SK-N-SH (cell line): ENCODE data around the gene TSHZ2. TPM values are rescaled to one million over a fixed set of nuclear protein-coding genes. Genes with fewer than 3 reads are reported as not detected.

Source experiments
- CTCF ChIA-PET: fragments of 300-600, 350-600 bp; formaldehyde crosslinking; extraction: SDS; loops from one replicate; lab custom pipeline; 2021; lab: Yijun Ruan, JAX
- POLR2A ChIA-PET: fragments of 350-600 bp; sonication (Branson Sonifier 250); formaldehyde crosslinking; extraction: SDS; loops from one replicate; lab custom pipeline; 2020; ENCODE audit warnings: antibody characterized with exemption, inconsistent platforms; lab: Yijun Ruan, JAX
- DNase-seq: peaks from one replicate; pipeline ENCODE4 v3.0.0; 2012
- H2AFZ ChIP-seq: fragments of 200-600 bp; sonication (generic); 2 replicates; pipeline ENCODE4 v1.8.1; 2016; ENCODE audit warnings: antibody characterized with exemption, mild to moderate bottlenecking, low read depth
- H3F3A ChIP-seq: fragments of 200-600 bp; sonication (generic); replicated peaks from 2 replicates; pipeline ENCODE3; 2016; ENCODE audit warnings: antibody characterized with exemption, mild to moderate bottlenecking; ENCODE audit not compliant: insufficient read depth
- H3K27ac ChIP-seq, 2 experiments: fragments of 200-500 bp in 1 of 2; fragments of 200-600 bp in 1 of 2; sonication (Bioruptor generic) in 1 of 2; sonication (generic), shearing (Covaris generic) in 1 of 2; 2 replicates each; pipeline versions ENCODE4 v1.5.1 to v1.6.1; 2014 to 2016; ENCODE audit warnings: low read depth in 2 of 2, inconsistent platforms in 1 of 2, low read length in 1 of 2, mild to moderate bottlenecking in 1 of 2, mixed read lengths in 1 of 2
- H3K27me3 ChIP-seq: fragments of 200-600 bp; sonication (generic), shearing (Covaris generic); 2 replicates; pipeline ENCODE4 v1.6.1; 2016; ENCODE audit warnings: mixed run types; ENCODE audit not compliant: insufficient read depth
- H3K36me3 ChIP-seq, 2 experiments: fragments of 200-500 bp in 1 of 2; fragments of 200-600 bp in 1 of 2; sonication (Bioruptor generic) in 1 of 2; sonication (generic) in 1 of 2; replicated peaks in 1 of 2; 2 replicates each; pipeline versions ENCODE3 to v1.5.1; 2014 to 2016; ENCODE audit warnings: low read length in 1 of 2, mild to moderate bottlenecking in 1 of 2; ENCODE audit not compliant: insufficient read depth in 2 of 2, control insufficient read depth in 1 of 2
- H3K4me1 ChIP-seq, 2 experiments: fragments of 200-500 bp in 1 of 2; fragments of 200-600 bp in 1 of 2; sonication (Bioruptor generic) in 1 of 2; sonication (generic), shearing (Covaris generic) in 1 of 2; 2 replicates each; pipeline versions ENCODE4 v1.5.1 to v1.6.1; 2014 to 2016; ENCODE audit warnings: low read depth in 1 of 2, low read length in 1 of 2, mixed run types in 1 of 2; ENCODE audit not compliant: insufficient read depth in 2 of 2, control insufficient read depth in 1 of 2
- H3K4me2 ChIP-seq: fragments of 200-600 bp; sonication (generic), shearing (Covaris generic); 2 replicates; pipeline ENCODE4 v1.6.1; 2017; ENCODE audit warnings: mixed run types
- H3K4me3 ChIP-seq, 2 experiments: fragments of 200-500 bp in 1 of 2; fragments of 200-600 bp in 1 of 2; sonication (Bioruptor generic) in 1 of 2; sonication (generic), shearing (Covaris generic) in 1 of 2; 2 replicates each; pipeline versions ENCODE4 v1.5.1 to v1.8.1; 2014 to 2016; ENCODE audit warnings: low read depth in 2 of 2, inconsistent platforms in 1 of 2, low read length in 1 of 2, mild to moderate bottlenecking in 1 of 2, mixed read lengths in 1 of 2, moderate library complexity in 1 of 2
- H3K79me2 ChIP-seq: fragments of 200-600 bp; sonication (generic); 2 replicates; pipeline ENCODE4 v1.8.1; 2017; ENCODE audit warnings: mild to moderate bottlenecking; ENCODE audit not compliant: insufficient read depth
- H3K9ac ChIP-seq: fragments of 200-600 bp; sonication (generic); 2 replicates; pipeline ENCODE4 v1.6.1; 2017; ENCODE audit warnings: mixed run types
- H3K9me2 ChIP-seq: fragments of 200-600 bp; sonication (generic); 2 replicates; pipeline ENCODE4 v1.6.1; 2017; ENCODE audit warnings: mixed run types
- H3K9me3 ChIP-seq: fragments of 200-600 bp; sonication (generic); 2 replicates; pipeline ENCODE4 v1.6.1; 2017; ENCODE audit warnings: mixed run types, mild to moderate bottlenecking, moderate library complexity
- H4K20me1 ChIP-seq: fragments of 200-600 bp; sonication (generic); 2 replicates; pipeline ENCODE4 v1.6.1; 2017; ENCODE audit warnings: mild to moderate bottlenecking, mixed run types; ENCODE audit not compliant: insufficient read depth
- EZH2phosphoT487 ChIP-seq: fragments of 200-600 bp; sonication (generic); IDR thresholded peaks from 2 replicates; pipeline ENCODE4 v1.6.1; 2017; ENCODE audit warnings: low read depth, mixed run types, mild to moderate bottlenecking, antibody characterized with exemption, moderate library complexity, borderline replicate concordance
- FOXM1 ChIP-seq: IDR thresholded peaks from 2 replicates; pipeline ENCODE4 v1.4.0; 2012; ENCODE audit warnings: low read depth, mild to moderate bottlenecking
- GABPA ChIP-seq: IDR thresholded peaks from 2 replicates; pipeline ENCODE4 v1.4.0; 2012; ENCODE audit warnings: low read depth, mild to moderate bottlenecking
- GATA2 ChIP-seq: sonication (generic); formaldehyde crosslinking; IDR thresholded peaks from 2 replicates; pipeline ENCODE4 v1.5.0; 2020; ENCODE audit warnings: mild to moderate bottlenecking, missing genetic modification reagents
- MEF2A ChIP-seq: IDR thresholded peaks from 2 replicates; pipeline ENCODE4 v1.4.0; 2012; ENCODE audit warnings: low read depth, borderline replicate concordance
- NFIC ChIP-seq: IDR thresholded peaks from 2 replicates; pipeline ENCODE4 v1.4.0; 2012; ENCODE audit warnings: borderline replicate concordance
- POLR2AphosphoS5 ChIP-seq: IDR thresholded peaks from 2 replicates; pipeline ENCODE4 v1.6.1; 2012; ENCODE audit warnings: low read depth, low read length
- RAD21 ChIP-seq: IDR thresholded peaks from 2 replicates; pipeline ENCODE4 v1.6.1; 2012; ENCODE audit warnings: mild to moderate bottlenecking, low read length
- RFX5 ChIP-seq: IDR thresholded peaks from 2 replicates; pipeline ENCODE4 v1.6.1; 2012; ENCODE audit warnings: mild to moderate bottlenecking, improper control_type of control experiment, low read length
- WGBS: methylation state at CpG from one replicate; pipeline ENCODE4 v1.1.6; 2017; ENCODE audit warnings: low lambda C conversion rate; 5-methylcytosine and 5-hydroxymethylcytosine counted together
- polyA plus RNA-seq, 3 experiments: library from polyadenylated mRNA; depleted of rRNA; stranded (reverse); fragments of >200 nt; gene quantifications; 2 replicates each; pipeline ENCODE4 v1.2.3, GENCODE V29; 2012
- TF ChIP-seq, protein P1 (sequence below): IDR thresholded peaks from 2 replicates; pipeline ENCODE4; 2012
- TF ChIP-seq, protein P2 (sequence below): IDR thresholded peaks from 2 replicates; pipeline ENCODE4 v1.4.0; 2012; ENCODE audit warnings: low read depth, borderline replicate concordance
- TF ChIP-seq, protein P3 (sequence below): IDR thresholded peaks from 2 replicates; pipeline ENCODE4 v1.4.0; 2012; ENCODE audit warnings: low read depth, borderline replicate concordance

The TSHZ2 gene
- polyA plus RNA-seq, 1 of the 3 experiments (the other 2 are of a cell fraction) = 0.13 TPM

DNA sequence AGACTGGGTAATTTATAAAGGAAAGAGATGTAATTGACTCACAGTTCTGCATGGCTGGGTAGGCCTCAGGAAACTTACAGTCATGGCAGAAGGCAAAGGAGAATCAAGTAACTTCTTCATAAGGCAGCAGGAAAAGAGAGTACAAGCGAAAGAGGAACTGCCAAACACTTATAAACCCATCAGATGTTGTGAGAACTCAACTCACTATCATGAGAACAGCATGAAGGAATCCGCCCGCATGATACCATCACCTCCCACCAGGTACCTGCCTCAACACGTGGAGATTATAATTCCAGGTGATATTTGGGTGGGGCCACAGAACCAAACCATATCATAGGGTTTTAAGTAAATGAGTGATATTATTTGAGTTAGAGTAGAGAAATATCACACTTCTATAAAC, 189.3 kb downstream of the TSHZ2 start:
- H3K9me2 ChIP-seq = no peaks in the 10 kb centered on the region
- no peaks in the 10 kb centered on the region for H4K20me1 ChIP-seq
- CTCF ChIA-PET = no interaction called here
- no peak for TF ChIP-seq MEF2A
- TF ChIP-seq POLR2AphosphoS5 = no peak
- TF ChIP-seq, protein P1, sequence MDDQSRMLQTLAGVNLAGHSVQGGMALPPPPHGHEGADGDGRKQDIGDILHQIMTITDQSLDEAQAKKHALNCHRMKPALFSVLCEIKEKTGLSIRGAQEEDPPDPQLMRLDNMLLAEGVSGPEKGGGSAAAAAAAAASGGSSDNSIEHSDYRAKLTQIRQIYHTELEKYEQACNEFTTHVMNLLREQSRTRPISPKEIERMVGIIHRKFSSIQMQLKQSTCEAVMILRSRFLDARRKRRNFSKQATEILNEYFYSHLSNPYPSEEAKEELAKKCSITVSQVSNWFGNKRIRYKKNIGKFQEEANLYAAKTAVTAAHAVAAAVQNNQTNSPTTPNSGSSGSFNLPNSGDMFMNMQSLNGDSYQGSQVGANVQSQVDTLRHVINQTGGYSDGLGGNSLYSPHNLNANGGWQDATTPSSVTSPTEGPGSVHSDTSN = no peak
- no peak for TF ChIP-seq RFX5
- no peak for TF ChIP-seq FOXM1
- TF ChIP-seq NFIC = no peak
- TF ChIP-seq GABPA = no peak
- TF ChIP-seq RAD21 = no peak
- no peak for TF ChIP-seq GATA2 (CRISPR knock-in tag)
- TF ChIP-seq, protein P2, sequence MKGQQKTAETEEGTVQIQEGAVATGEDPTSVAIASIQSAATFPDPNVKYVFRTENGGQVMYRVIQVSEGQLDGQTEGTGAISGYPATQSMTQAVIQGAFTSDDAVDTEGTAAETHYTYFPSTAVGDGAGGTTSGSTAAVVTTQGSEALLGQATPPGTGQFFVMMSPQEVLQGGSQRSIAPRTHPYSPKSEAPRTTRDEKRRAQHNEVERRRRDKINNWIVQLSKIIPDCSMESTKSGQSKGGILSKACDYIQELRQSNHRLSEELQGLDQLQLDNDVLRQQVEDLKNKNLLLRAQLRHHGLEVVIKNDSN = no peak
- 63% methylated on average over 4 of the region's 4 CpGs for WGBS
- H3K9me3 ChIP-seq = no peaks in the 10 kb centered on the region
- no peaks in the 10 kb centered on the region; a peak in 1 of 4 replicates for H3K4me1 ChIP-seq
- H3K4me3 ChIP-seq = no peak overlapping the region
- no peaks in the 10 kb centered on the region for H3F3A ChIP-seq
- no peak overlapping the region for H3K9ac ChIP-seq
- H3K36me3 ChIP-seq = no peaks in the 10 kb centered on the region
- no peak overlapping the region for H3K27ac ChIP-seq
- no peak overlapping the region for H2AFZ ChIP-seq
- no peak for DNase-seq
- POLR2A ChIA-PET = no interaction called here
- no peak overlapping the region for H3K4me2 ChIP-seq
- H3K27me3 ChIP-seq = no peaks in the 10 kb centered on the region
- H3K79me2 ChIP-seq = no peaks in the 10 kb centered on the region

DNA sequence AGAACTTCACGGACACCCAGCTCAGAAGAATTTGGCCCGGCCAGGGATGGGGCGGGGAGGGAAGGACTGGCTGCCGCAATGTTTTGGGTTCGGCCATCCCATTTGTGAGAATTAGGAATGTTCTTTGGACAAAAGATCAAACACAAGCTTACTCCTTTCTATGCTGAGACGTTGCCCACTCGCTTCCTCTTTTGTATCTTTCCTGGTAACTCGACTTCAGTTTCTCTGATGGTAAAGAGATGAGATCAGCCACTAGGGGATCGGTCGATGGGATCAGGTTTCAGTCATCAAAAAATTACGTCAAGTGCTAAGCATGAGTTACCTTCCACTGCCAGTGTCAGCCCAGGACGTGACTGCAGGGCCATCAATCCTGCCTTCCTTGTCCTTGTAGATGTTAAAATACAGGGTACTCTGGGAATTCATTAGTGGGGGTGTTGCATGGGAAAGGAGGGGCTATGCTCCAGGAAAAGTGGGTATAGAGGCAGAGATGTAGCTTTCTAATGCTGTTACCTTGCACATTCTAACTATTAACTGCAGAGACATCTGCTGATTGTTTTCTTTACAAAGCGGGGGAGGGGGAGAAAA, 190.2 kb downstream of the TSHZ2 start:
- H3K27me3 ChIP-seq = no peaks in the 10 kb centered on the region
- no peaks in the 10 kb centered on the region for H3F3A ChIP-seq
- no peaks in the 10 kb centered on the region for H3K9me3 ChIP-seq
- POLR2A ChIA-PET = no interaction called here
- H3K9me2 ChIP-seq = no peaks in the 10 kb centered on the region
- H3K4me1 ChIP-seq = no peaks in the 10 kb centered on the region; a peak in 1 of 4 replicates
- H4K20me1 ChIP-seq = no peaks in the 10 kb centered on the region
- no peak overlapping the region for H3K9ac ChIP-seq
- no peak overlapping the region for H3K4me3 ChIP-seq
- H2AFZ ChIP-seq = no peak overlapping the region
- no peak overlapping the region for H3K4me2 ChIP-seq
- H3K79me2 ChIP-seq = no peaks in the 10 kb centered on the region
- TF ChIP-seq, protein P3, sequence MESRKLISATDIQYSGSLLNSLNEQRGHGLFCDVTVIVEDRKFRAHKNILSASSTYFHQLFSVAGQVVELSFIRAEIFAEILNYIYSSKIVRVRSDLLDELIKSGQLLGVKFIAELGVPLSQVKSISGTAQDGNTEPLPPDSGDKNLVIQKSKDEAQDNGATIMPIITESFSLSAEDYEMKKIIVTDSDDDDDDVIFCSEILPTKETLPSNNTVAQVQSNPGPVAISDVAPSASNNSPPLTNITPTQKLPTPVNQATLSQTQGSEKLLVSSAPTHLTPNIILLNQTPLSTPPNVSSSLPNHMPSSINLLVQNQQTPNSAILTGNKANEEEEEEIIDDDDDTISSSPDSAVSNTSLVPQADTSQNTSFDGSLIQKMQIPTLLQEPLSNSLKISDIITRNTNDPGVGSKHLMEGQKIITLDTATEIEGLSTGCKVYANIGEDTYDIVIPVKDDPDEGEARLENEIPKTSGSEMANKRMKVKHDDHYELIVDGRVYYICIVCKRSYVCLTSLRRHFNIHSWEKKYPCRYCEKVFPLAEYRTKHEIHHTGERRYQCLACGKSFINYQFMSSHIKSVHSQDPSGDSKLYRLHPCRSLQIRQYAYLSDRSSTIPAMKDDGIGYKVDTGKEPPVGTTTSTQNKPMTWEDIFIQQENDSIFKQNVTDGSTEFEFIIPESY = no peak
- TF ChIP-seq EZH2phosphoT487 = no peak
- TF ChIP-seq, all 33 proteins: peak for 0
- Histone ChIP-seq H3K36me3 (no peaks in the 10 kb centered on the region), H3K27ac (no peak overlapping the region)
- WGBS = 54% methylated on average over 13 of the region's 13 CpGs
- no peak for DNase-seq
- CTCF ChIA-PET = no interaction called here
